Measurements from ENCODE around the gene GCK. TPM values are rescaled to one million over a fixed set of nuclear protein-coding genes. Genes with fewer than 3 reads are reported as not detected.
A peak's percentile ranks its signal among the peaks of the same experiment; 100 is the strongest.

Gene GCK
- total RNA-seq, 1 experiment from 2014 or later, result not detected

DNA sequence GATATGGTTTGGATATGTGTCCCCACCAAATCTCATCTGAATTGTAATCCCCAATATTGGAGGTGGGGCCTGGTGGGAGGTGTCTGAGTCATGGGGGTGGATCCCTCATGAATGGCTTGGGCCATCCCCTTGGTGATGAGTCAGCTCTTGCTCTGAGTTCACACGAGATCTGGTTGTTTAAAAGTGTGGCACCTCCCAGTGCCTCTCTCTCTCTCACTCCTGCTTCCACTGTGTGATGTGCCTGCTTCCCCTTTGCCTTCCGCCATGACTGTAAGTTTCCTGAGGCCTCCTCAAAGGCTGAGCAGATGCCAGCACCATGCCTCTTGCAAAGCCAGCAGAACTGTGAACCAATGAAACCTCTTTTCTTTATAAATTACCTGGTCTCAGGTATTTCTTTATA is 4.8 kb upstream of the GCK start:
- peak; percentile 40 for DNase-seq (ENCODE audit: low spot score)
- no peaks in the 10 kb centered on the region for H3K27me3 ChIP-seq (replicated peaks; ENCODE audit: insufficient read depth, low read depth, low read length, poor library complexity)
- intact Hi-C loops (cut with micrococcal nuclease; ENCODE audit: unreplicated experiment), result no loop called here
- CTCF ChIA-PET, result no interaction called here
- TF ChIP-seq EZH2 (IDR thresholded peaks at IDR 0.05; ENCODE audit: borderline replicate concordance, low read depth, low read length, poor library complexity, severe bottlenecking), result no peak
- TF ChIP-seq, protein P1, sequence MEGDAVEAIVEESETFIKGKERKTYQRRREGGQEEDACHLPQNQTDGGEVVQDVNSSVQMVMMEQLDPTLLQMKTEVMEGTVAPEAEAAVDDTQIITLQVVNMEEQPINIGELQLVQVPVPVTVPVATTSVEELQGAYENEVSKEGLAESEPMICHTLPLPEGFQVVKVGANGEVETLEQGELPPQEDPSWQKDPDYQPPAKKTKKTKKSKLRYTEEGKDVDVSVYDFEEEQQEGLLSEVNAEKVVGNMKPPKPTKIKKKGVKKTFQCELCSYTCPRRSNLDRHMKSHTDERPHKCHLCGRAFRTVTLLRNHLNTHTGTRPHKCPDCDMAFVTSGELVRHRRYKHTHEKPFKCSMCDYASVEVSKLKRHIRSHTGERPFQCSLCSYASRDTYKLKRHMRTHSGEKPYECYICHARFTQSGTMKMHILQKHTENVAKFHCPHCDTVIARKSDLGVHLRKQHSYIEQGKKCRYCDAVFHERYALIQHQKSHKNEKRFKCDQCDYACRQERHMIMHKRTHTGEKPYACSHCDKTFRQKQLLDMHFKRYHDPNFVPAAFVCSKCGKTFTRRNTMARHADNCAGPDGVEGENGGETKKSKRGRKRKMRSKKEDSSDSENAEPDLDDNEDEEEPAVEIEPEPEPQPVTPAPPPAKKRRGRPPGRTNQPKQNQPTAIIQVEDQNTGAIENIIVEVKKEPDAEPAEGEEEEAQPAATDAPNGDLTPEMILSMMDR (conservative IDR thresholded peaks at IDR 0.05; ENCODE audit: low read depth, low read length), result no peak
- no TSS peak for BruUV-seq (replicated peaks)
- H3K27ac ChIP-seq (ENCODE audit: low read depth, low read length, poor library complexity, severe bottlenecking), result no peak overlapping the region
- POLR2A ChIA-PET (ENCODE audit: low non-redundant PET), result interaction anchor here (0.7 kb wide), 1 partner anchor 786 kb away, joined by 3 read pairs; no protein-coding TSS in a partner anchor
- H3K36me3 ChIP-seq (ENCODE audit: insufficient read depth, low read length, poor library complexity, severe bottlenecking), result no peaks in the 10 kb centered on the region
- H3K9me3 ChIP-seq (ENCODE audit: low read depth, low read length, poor library complexity, severe bottlenecking), result no peaks in the 10 kb centered on the region
- H3K4me1 ChIP-seq (ENCODE audit: insufficient read depth, low read length, poor library complexity, severe bottlenecking), result no peaks in the 10 kb centered on the region
- no peak overlapping the region for H3K4me3 ChIP-seq (ENCODE audit: low read depth, low read length, poor library complexity, severe bottlenecking)

- ChIA-PET POLR2A (ENCODE audit: low non-redundant PET) (interaction anchor here (0.7 kb wide), 1 partner anchor 787 kb away, joined by 3 read pairs; no protein-coding TSS in a partner anchor), CTCF (no interaction called here)
- Histone ChIP-seq H3K4me3 (ENCODE audit: low read depth, low read length, poor library complexity, severe bottlenecking) (no peak overlapping the region), H3K4me1 (ENCODE audit: insufficient read depth, low read length, poor library complexity, severe bottlenecking) (no peaks in the 10 kb centered on the region), H3K27ac (ENCODE audit: low read depth, low read length, poor library complexity, severe bottlenecking) (no peak overlapping the region), H3K36me3 (ENCODE audit: insufficient read depth, low read length, poor library complexity, severe bottlenecking) (no peaks in the 10 kb centered on the region), H3K27me3 (replicated peaks; ENCODE audit: insufficient read depth, low read depth, low read length, poor library complexity) (no peaks in the 10 kb centered on the region), H3K9me3 (ENCODE audit: low read depth, low read length, poor library complexity, severe bottlenecking) (no peaks in the 10 kb centered on the region)
- TF ChIP-seq EZH2 (IDR thresholded peaks at IDR 0.05; ENCODE audit: borderline replicate concordance, low read depth, low read length, poor library complexity, severe bottlenecking), result no peak
- TF ChIP-seq, protein P1 (conservative IDR thresholded peaks at IDR 0.05; ENCODE audit: low read depth, low read length), result no peak
- intact Hi-C loops (cut with micrococcal nuclease; ENCODE audit: unreplicated experiment), result no loop called here
- BruUV-seq (replicated peaks), result no TSS peak
- no peak for DNase-seq (ENCODE audit: low spot score)
These were observed 4.0 kb upstream of the GCK start for GRCh38 chr7:44193011-44193802.

DNA sequence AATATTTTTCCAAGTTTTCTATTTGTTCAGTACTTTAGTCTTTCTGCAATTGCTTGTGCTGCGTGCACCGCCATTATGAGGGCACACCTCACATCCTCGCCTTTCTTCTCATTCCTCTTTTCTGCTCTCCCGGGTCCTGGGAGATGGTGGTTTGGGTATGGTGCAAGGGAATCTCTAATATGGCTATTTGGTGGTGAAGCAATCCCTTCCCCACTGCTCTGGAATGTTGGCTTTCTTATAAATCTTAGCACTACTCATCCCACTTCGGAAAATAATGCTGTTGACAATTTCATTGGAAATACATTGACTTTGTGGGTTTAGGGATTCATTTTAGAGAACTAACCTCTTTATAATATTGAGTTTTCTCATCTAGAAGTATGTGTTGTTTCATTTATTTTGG is 1.9 kb upstream of the GCK start:
- no peak for DNase-seq (ENCODE audit: low spot score)
- Histone ChIP-seq H3K27me3 (replicated peaks; ENCODE audit: insufficient read depth, low read depth, low read length, poor library complexity) (no peaks in the 10 kb centered on the region), H3K36me3 (ENCODE audit: insufficient read depth, low read length, poor library complexity, severe bottlenecking) (no peaks in the 10 kb centered on the region), H3K4me1 (ENCODE audit: insufficient read depth, low read length, poor library complexity, severe bottlenecking) (no peaks in the 10 kb centered on the region), H3K4me3 (ENCODE audit: low read depth, low read length, poor library complexity, severe bottlenecking) (no peak overlapping the region), H3K9me3 (ENCODE audit: low read depth, low read length, poor library complexity, severe bottlenecking) (no peaks in the 10 kb centered on the region), H3K27ac (ENCODE audit: low read depth, low read length, poor library complexity, severe bottlenecking) (no peak overlapping the region)
- TF ChIP-seq, protein P1 (conservative IDR thresholded peaks at IDR 0.05; ENCODE audit: low read depth, low read length), result no peak
- no peak for TF ChIP-seq EZH2 (IDR thresholded peaks at IDR 0.05; ENCODE audit: borderline replicate concordance, low read depth, low read length, poor library complexity, severe bottlenecking)
- POLR2A ChIA-PET (ENCODE audit: low non-redundant PET), result no interaction called here
- no TSS peak for BruUV-seq (replicated peaks)
- intact Hi-C loops (cut with micrococcal nuclease; ENCODE audit: unreplicated experiment), result no loop called here
- CTCF ChIA-PET, result no interaction called here
